H1 (cell line): Measurements from ENCODE around the gene PRR30. TPM values are rescaled to one million over a fixed set of nuclear protein-coding genes. Genes with fewer than 3 reads are reported as not detected.

Experiments
- CTCF ChIA-PET: fragments of 300-600 bp; sonication (Branson Sonifier 250); formaldehyde crosslinking; loops from one replicate; lab custom pipeline; 2021; ENCODE audit not compliant: partially characterized antibody; lab: Charles Lee
- POLR2A ChIA-PET: fragments of 300-600 bp; sonication (Branson Sonifier 250); formaldehyde crosslinking; loops from one replicate; lab custom pipeline; 2021; ENCODE audit warnings: inconsistent platforms; ENCODE audit not compliant: partially characterized antibody; lab: Charles Lee
- DNase-seq, 2 experiments: peaks; one replicate each; pipeline versions ENCODE4 v3.0.0 to v3.0.0-alpha.2; 2010 to 2022; ENCODE audit warnings: low spot score in 2 of 2, low read depth in 1 of 2, mixed read lengths in 1 of 2
- FAIRE-seq: peaks from 2 replicates; lab custom pipeline; 2011; peaks lifted over from hg19 to GRCh38; lab: Jason Lieb, UNC
- H2AFZ ChIP-seq: 2 replicates; pipeline ENCODE4 v1.8.1; 2012; ENCODE audit warnings: low read length, inconsistent platforms
- H2AK5ac ChIP-seq: 2 replicates; pipeline ENCODE4 v1.6.1; 2013; ENCODE audit warnings: low read depth, low read length
- H2BK120ac ChIP-seq: replicated peaks from 2 replicates; pipeline ENCODE3; 2013; ENCODE audit warnings: low read depth, low read length, inconsistent platforms
- H2BK12ac ChIP-seq: 2 replicates; pipeline ENCODE4 v1.6.1; 2013; ENCODE audit warnings: low read depth, low read length
- H2BK15ac ChIP-seq: 2 replicates; pipeline ENCODE4 v1.6.1; 2013; ENCODE audit warnings: low read length
- H2BK20ac ChIP-seq: 2 replicates; pipeline ENCODE4 v1.6.1; 2013; ENCODE audit warnings: low read length
- H2BK5ac ChIP-seq: 2 replicates; pipeline ENCODE4 v1.6.1; 2013; ENCODE audit warnings: low read depth, low read length
- H3K14ac ChIP-seq: 2 replicates; pipeline ENCODE4 v1.6.1; 2013; ENCODE audit warnings: inconsistent platforms; ENCODE audit not compliant: insufficient read length
- H3K18ac ChIP-seq: 2 replicates; pipeline ENCODE4 v1.6.1; 2013; ENCODE audit warnings: low read length; ENCODE audit errors: extremely low read depth
- H3K23ac ChIP-seq: 2 replicates; pipeline ENCODE4 v1.6.1; 2013; ENCODE audit warnings: inconsistent platforms; ENCODE audit not compliant: insufficient read length
- H3K23me2 ChIP-seq: 2 replicates; pipeline ENCODE4 v1.6.1; 2013; ENCODE audit warnings: low read depth, low read length
- H3K27ac ChIP-seq: 2 replicates; pipeline ENCODE4 v1.6.1; 2011; ENCODE audit warnings: low read depth, low read length, inconsistent platforms
- H3K27me3 ChIP-seq, 4 experiments: replicated peaks in 1 of 4; 1 replicate in 1 of 4; 2 replicates in 3 of 4; pipeline versions ENCODE4 v1.6.1 to v1.8.1; 2011 to 2013; ENCODE audit warnings: low read length in 3 of 4, mild to moderate bottlenecking in 3 of 4, inconsistent platforms in 2 of 4, mixed read lengths in 2 of 4, moderate library complexity in 1 of 4; ENCODE audit not compliant: control insufficient read depth in 3 of 4, insufficient read depth in 3 of 4; ENCODE audit errors: extremely low read depth in 1 of 4
- H3K36me3 ChIP-seq, 4 experiments: 2 replicates each; pipeline versions ENCODE4 v1.6.1 to v1.8.1; 2011 to 2013; ENCODE audit warnings: mild to moderate bottlenecking in 4 of 4, low read length in 3 of 4, moderate library complexity in 2 of 4, control low read depth in 1 of 4, inconsistent platforms in 1 of 4; ENCODE audit not compliant: insufficient read depth in 4 of 4, control insufficient read depth in 2 of 4
- H3K4ac ChIP-seq: replicated peaks from 2 replicates; pipeline ENCODE3; 2013; ENCODE audit warnings: low read length, low read depth, mixed read lengths, inconsistent platforms; ENCODE audit not compliant: insufficient read length
- H3K4me1 ChIP-seq, 4 experiments: replicated peaks in 1 of 4; 1 replicate in 1 of 4; 2 replicates in 3 of 4; pipeline versions ENCODE4 v1.6.1 to v1.8.1; 2011 to 2013; ENCODE audit warnings: low read length in 3 of 4, inconsistent platforms in 2 of 4, mixed read lengths in 1 of 4; ENCODE audit not compliant: insufficient read depth in 4 of 4, control insufficient read depth in 3 of 4
- H3K4me2 ChIP-seq, 2 experiments: 2 replicates each; pipeline versions ENCODE4 v1.6.1 to v1.8.1; 2011 to 2013; ENCODE audit warnings: low read depth in 2 of 2, low read length in 2 of 2, control low read depth in 1 of 2, inconsistent platforms in 1 of 2, mild to moderate bottlenecking in 1 of 2; ENCODE audit not compliant: insufficient read depth in 1 of 2
- H3K4me3 ChIP-seq, 4 experiments: fragments of 200-600, 300-600 bp in 1 of 4; sonication (generic), shearing (Covaris generic), sonication (Bioruptor Twin) in 1 of 4; 2 replicates each; pipeline versions ENCODE4 v1.5.1 to v1.8.1; 2011 to 2016; ENCODE audit warnings: low read length in 4 of 4, low read depth in 3 of 4, control low read depth in 2 of 4, inconsistent platforms in 2 of 4, mild to moderate bottlenecking in 2 of 4, mixed read lengths in 1 of 4, moderate library complexity in 1 of 4; ENCODE audit not compliant: insufficient read depth in 2 of 4; ENCODE audit errors: extremely low read depth in 1 of 4
- H3K56ac ChIP-seq: replicated peaks from 2 replicates; pipeline ENCODE3; 2013; ENCODE audit warnings: low read depth, mild to moderate bottlenecking, mixed read lengths, low read length, inconsistent platforms; ENCODE audit not compliant: insufficient read length
- H3K79me1 ChIP-seq: 2 replicates; pipeline ENCODE4 v1.6.1; 2013; ENCODE audit warnings: low read depth, low read length, control low read depth
- H3K79me2 ChIP-seq, 2 experiments: 2 replicates each; pipeline versions ENCODE4 v1.6.1 to v1.8.1; 2012 to 2013; ENCODE audit warnings: low read length in 2 of 2, mild to moderate bottlenecking in 2 of 2, inconsistent platforms in 1 of 2; ENCODE audit not compliant: insufficient read depth in 2 of 2, control insufficient read depth in 1 of 2
- H3K9ac ChIP-seq, 4 experiments: replicated peaks in 1 of 4; 1 replicate in 1 of 4; 2 replicates in 3 of 4; pipeline versions ENCODE4 v1.6.1 to v1.8.1; 2011 to 2013; ENCODE audit warnings: low read depth in 3 of 4, low read length in 3 of 4, control low read depth in 2 of 4, mild to moderate bottlenecking in 2 of 4, moderate library complexity in 2 of 4, inconsistent platforms in 1 of 4; ENCODE audit errors: extremely low read depth in 1 of 4
- H3K9me3 ChIP-seq, 2 experiments: 2 replicates each; pipeline versions ENCODE4 v1.6.1 to v1.8.1; 2012 to 2013; ENCODE audit warnings: mild to moderate bottlenecking in 2 of 2, moderate library complexity in 2 of 2, control low read depth in 1 of 2, inconsistent platforms in 1 of 2, low read depth in 1 of 2, low read length in 1 of 2, mixed read lengths in 1 of 2; ENCODE audit not compliant: insufficient read depth in 2 of 2
- H4K20me1 ChIP-seq, 2 experiments: replicated peaks in 1 of 2; 2 replicates each; pipeline versions ENCODE3 to v1.8.1; 2011 to 2013; ENCODE audit warnings: inconsistent platforms in 2 of 2, low read length in 2 of 2, mild to moderate bottlenecking in 1 of 2; ENCODE audit not compliant: insufficient read depth in 2 of 2, control insufficient read depth in 1 of 2
- H4K5ac ChIP-seq: 2 replicates; pipeline ENCODE4 v1.6.1; 2013; ENCODE audit warnings: low read length, low read depth, mixed read lengths, inconsistent platforms; ENCODE audit not compliant: insufficient read length
- H4K8ac ChIP-seq: 2 replicates; pipeline ENCODE4 v1.8.0; 2013; ENCODE audit warnings: mild to moderate bottlenecking, moderate library complexity, low read length, inconsistent platforms; ENCODE audit not compliant: insufficient read depth; ENCODE audit errors: extremely low read depth
- H4K91ac ChIP-seq: replicated peaks from 2 replicates; pipeline ENCODE3; 2013; ENCODE audit warnings: low read length, mixed read lengths, inconsistent platforms; ENCODE audit not compliant: insufficient read length
- CREB1 ChIP-seq: IDR thresholded peaks from 2 replicates; pipeline ENCODE4 v1.6.1; 2012; ENCODE audit warnings: inconsistent platforms
- CTBP2 ChIP-seq: IDR thresholded peaks from 2 replicates; pipeline ENCODE4 v1.7.0; 2011; ENCODE audit warnings: borderline replicate concordance, mild to moderate bottlenecking, moderate library complexity, mixed read lengths, low read length; ENCODE audit not compliant: insufficient read depth, insufficient read length
- GTF2F1 ChIP-seq: IDR thresholded peaks from 2 replicates; pipeline ENCODE4 v1.6.1; 2012; ENCODE audit warnings: low read depth, low read length, improper control_type of control experiment, borderline replicate concordance
- HDAC2 ChIP-seq, 2 experiments: fragments of 300-600 bp in 1 of 2; sonication (generic) in 1 of 2; IDR thresholded peaks; 2 replicates each; pipeline ENCODE4 v1.6.1; 2011 to 2012; ENCODE audit warnings: low read depth in 2 of 2, low read length in 2 of 2, mild to moderate bottlenecking in 2 of 2, moderate library complexity in 2 of 2, borderline replicate concordance in 1 of 2, inconsistent platforms in 1 of 2
- KDM1A ChIP-seq: fragments of 200-600, 300-600 bp; sonication (generic); IDR thresholded peaks from 2 replicates; pipeline ENCODE4 v1.7.1; 2016; ENCODE audit warnings: mild to moderate bottlenecking, low read length, borderline replicate concordance
- NANOG ChIP-seq: IDR thresholded peaks from 2 replicates; pipeline ENCODE4 v1.6.1; 2011; ENCODE audit warnings: low read length, low read depth, mild to moderate bottlenecking, inconsistent platforms; ENCODE audit not compliant: insufficient read depth, poor library complexity, severe bottlenecking
- POLR2AphosphoS5 ChIP-seq: IDR thresholded peaks from 2 replicates; pipeline ENCODE4 v1.6.1; 2011; ENCODE audit warnings: low read depth, low read length
- RFX5 ChIP-seq: IDR thresholded peaks from 2 replicates; pipeline ENCODE4 v1.6.1; 2011; ENCODE audit warnings: low read depth, low read length, improper control_type of control experiment, borderline replicate concordance
- RNF2 ChIP-seq: fragments of 200-900, 300-1000 bp; sonication (generic); IDR thresholded peaks from 2 replicates; pipeline ENCODE4 v1.7.1; 2016; ENCODE audit warnings: borderline replicate concordance, low read depth, mild to moderate bottlenecking, antibody characterized with exemption, low read length; ENCODE audit not compliant: poor library complexity, severe bottlenecking; ENCODE audit errors: missing control alignments
- SAP30 ChIP-seq: fragments of 300-600 bp; sonication (generic); IDR thresholded peaks from 2 replicates; pipeline ENCODE4 v1.7.1; 2012; ENCODE audit warnings: low read length, moderate library complexity, mild to moderate bottlenecking, inconsistent platforms; ENCODE audit not compliant: insufficient read depth, insufficient replicate concordance
- SP2 ChIP-seq: IDR thresholded peaks from 2 replicates; pipeline ENCODE4 v1.6.1; 2012; ENCODE audit warnings: mild to moderate bottlenecking, low read length, inconsistent platforms
- SUZ12 ChIP-seq: fragments of 200-600 bp; sonication (generic); IDR thresholded peaks from 2 replicates; pipeline ENCODE4 v1.6.1; 2012; ENCODE audit warnings: mild to moderate bottlenecking, inconsistent platforms, low read length, moderate library complexity, mixed read lengths
- WGBS, 2 experiments: shearing (Covaris generic) in 1 of 2; methylation state at CpG; one replicate each; pipeline versions ENCODE4 v1.1.6 to v1.1.7; 2013 to 2015; ENCODE audit warnings: low lambda C conversion rate in 2 of 2, mixed read lengths in 2 of 2, inconsistent platforms in 1 of 2, low coverage in 1 of 2, missing lambda C conversion rate in 1 of 2; ENCODE audit not compliant: insufficient replicate concordance in 2 of 2, insufficient coverage in 1 of 2, insufficient read length in 1 of 2; ENCODE audit errors: extremely low coverage in 1 of 2, missing lambda C conversion rate in 1 of 2; 5-methylcytosine and 5-hydroxymethylcytosine counted together
- polyA plus RNA-seq, 7 experiments: library from polyadenylated mRNA; depleted of rRNA in 3 of 7; stranded (reverse) in 5 of 7; unstranded in 2 of 7; fragments of >200 nt in 5 of 7; fragments of 200-250 nt in 2 of 7; gene quantifications; 1 replicate in 5 of 7; 2 replicates in 1 of 7; 4 replicates in 1 of 7; pipeline versions ENCODE4 v1.2.1 to v1.2.3, GENCODE V29; 2011 to 2013; ENCODE audit warnings: missing spikeins in 2 of 7, mixed read lengths in 2 of 7
- total RNA-seq: library from RNA; stranded (reverse); fragmentation: NEBNext Ultra II Directional; extraction: Animal tissue kit (Norgen Biotek cat#: 25700); gene quantifications from 2 replicates; pipeline ENCODE4 v1.2.1, GENCODE V29; 2021

Gene PRR30
- total and polyA plus RNA-seq, 2 of the 8 experiments (the other 6 are each of a cell fraction or from before 2014, with no cell fraction given), result not detected

DNA sequence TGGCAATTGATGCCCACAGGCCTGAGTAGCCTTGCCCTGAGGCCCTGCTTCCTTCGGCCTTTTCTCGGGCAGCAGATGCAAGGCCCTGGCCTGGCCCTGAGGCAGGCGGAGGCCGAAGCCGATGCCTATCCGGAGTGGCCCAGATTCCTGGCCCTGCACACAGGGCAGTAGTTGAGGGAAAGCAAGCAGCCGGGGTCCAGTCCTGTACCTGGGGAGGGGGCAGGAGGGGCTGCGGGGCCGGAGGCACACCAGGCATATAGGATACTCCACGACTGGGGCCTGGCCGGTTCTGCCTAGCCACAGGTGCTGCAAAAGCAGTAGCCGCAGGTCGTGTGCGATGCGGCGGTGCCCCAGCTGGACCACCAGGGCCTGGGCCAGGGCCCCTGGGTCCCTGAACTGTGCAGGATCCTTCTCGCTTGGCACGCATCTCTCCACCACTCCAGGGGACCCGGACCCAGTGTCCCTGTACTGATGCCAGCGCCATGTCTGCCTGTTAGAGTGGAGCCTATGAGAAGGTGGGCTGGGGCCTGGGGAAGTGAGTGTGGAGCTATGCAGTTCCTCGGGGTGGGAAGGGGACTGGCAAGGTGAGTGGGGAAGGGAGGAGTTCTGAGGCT is 1.8 kb downstream of the PRR30 start:
- no peak overlapping the region for H3K4me3 ChIP-seq
- H3K56ac ChIP-seq, result no peak overlapping the region
- no peak overlapping the region for H2BK120ac ChIP-seq
- H2BK15ac ChIP-seq, result no peak overlapping the region
- no peak overlapping the region for H2BK12ac ChIP-seq
- no peak overlapping the region for H3K14ac ChIP-seq
- no peak overlapping the region for H4K91ac ChIP-seq
- no peak for TF ChIP-seq SAP30
- no peak for TF ChIP-seq GTF2F1
- no peak for TF ChIP-seq HDAC2 (IDR thresholded peaks at IDR 0.05; ENCODE audit: borderline replicate concordance in 1 of 2, low read depth in 2 of 2, low read length in 2 of 2)
- TF ChIP-seq SUZ12, result no peak
- no peak for TF ChIP-seq KDM1A
- TF ChIP-seq NANOG, result no peak
- no peak for TF ChIP-seq SP2
- TF ChIP-seq RNF2, result no peak
- no peak for TF ChIP-seq POLR2AphosphoS5
- TF ChIP-seq RFX5, result no peak
- no peak for TF ChIP-seq CREB1
- TF ChIP-seq CTBP2, result no peak
- TF ChIP-seq, all 59 proteins: peak for 0
- ChIA-PET POLR2A (interaction anchor here (1.2 kb wide), 1 partner anchor 11 kb away, joined by 5 read pairs; the partner anchor contains the start of gene TCF23), CTCF (interaction anchor here (0.7 to 3.7 kb wide), 8 partner anchors 13 to 128 kb away, joined by 3 to 11 read pairs (median 4); partner anchors contain the start of gene ABHD1)
- Histone ChIP-seq H4K8ac (peak overlapping the region; percentile 71), H2BK20ac (no peak overlapping the region), H3K36me3 (no peaks in the 10 kb centered on the region; a peak in 2 of 8 replicates), H3K4me1 (peaks cover 0 to 4% (median 3%) of the 10 kb centered on the region in 4 experiments; a peak in 5 of 7 replicates), H3K9me3 (no peaks in the 10 kb centered on the region), H3K23me2 (peaks cover 2% of the 10 kb centered on the region; the same call in 1 of the 2 replicates), H3K4ac (no peak overlapping the region), H4K5ac (no peak overlapping the region), H4K20me1 (peaks cover 5 to 9% of the 10 kb centered on the region in 2 experiments), H3K27me3 (no peaks in the 10 kb centered on the region), H3K4me2 (no peak overlapping the region), H3K23ac (no peak overlapping the region), H3K18ac (no peak overlapping the region), H3K27ac (no peak overlapping the region), H2AK5ac (no peak overlapping the region), H2BK5ac (no peak overlapping the region), H2AFZ (no peak overlapping the region), H3K79me1 (peaks cover 4% of the 10 kb centered on the region), H3K79me2 (peaks cover 0 to 15% of the 10 kb centered on the region in 2 experiments; a peak in 2 of 4 replicates), H3K9ac (no peak overlapping the region)
- 95% methylated on average over 21 of the region's 21 CpGs; no CpG with 5 or more reads in 1 of the 2 experiments for WGBS, 2 experiments
- FAIRE-seq (no peak), DNase-seq (no peak)
